Panc1 (cell line): ENCODE results near the gene USP6NL. TPM values are rescaled to one million over a fixed set of nuclear protein-coding genes. Genes with fewer than 3 reads are reported as not detected.

Source experiments
- ATAC-seq: fragments of 200-7000 bp; cut with Tn5 transposase; 2 replicates; pipeline ENCODE4 v1.9.1; 2020; ENCODE audit warnings: mild to moderate bottlenecking, moderate library complexity
- BruUV-seq: library from RNA; stranded (reverse); fragments of 400-500 nt; replicated peaks from 2 replicates; lab custom pipeline; 2021; lab: Mats Ljungman, UMichigan
- CTCF ChIA-PET: fragments of 300-600 bp; sonication (Branson Sonifier 250); formaldehyde crosslinking; loops from one replicate; lab custom pipeline; 2022; ENCODE audit warnings: antibody characterized with exemption; lab: Charles Lee
- POLR2A ChIA-PET: fragments of 300-600 bp; sonication (Branson Sonifier 250); formaldehyde crosslinking; loops from one replicate; lab custom pipeline; 2022; ENCODE audit warnings: antibody characterized with exemption; lab: Charles Lee
- DNase-seq: peaks from one replicate; pipeline ENCODE4 v3.0.0-alpha.2; 2010; ENCODE audit warnings: low read depth, low spot score
- H3K27ac ChIP-seq: 2 replicates; pipeline ENCODE4 v1.5.1; 2011; ENCODE audit warnings: mild to moderate bottlenecking, low read length, inconsistent platforms
- H3K27me3 ChIP-seq: fragments of 200-500 bp; sonication (Bioruptor generic); 2 replicates; pipeline ENCODE4 v1.6.0; 2014; ENCODE audit warnings: low read length, inconsistent platforms; ENCODE audit not compliant: control insufficient read depth, insufficient read depth
- H3K36me3 ChIP-seq: fragments of 200-500 bp; sonication (Bioruptor generic); 2 replicates; pipeline ENCODE4 v1.5.1; 2014; ENCODE audit warnings: inconsistent platforms, mild to moderate bottlenecking, low read length, moderate library complexity; ENCODE audit not compliant: control insufficient read depth, insufficient read depth
- H3K4me1 ChIP-seq: 2 replicates; pipeline ENCODE4 v1.5.1; 2011; ENCODE audit warnings: inconsistent platforms, mild to moderate bottlenecking, low read length, moderate library complexity; ENCODE audit not compliant: control insufficient read depth, insufficient read depth
- H3K4me3 ChIP-seq, 2 experiments: 2 replicates each; pipeline ENCODE4 v1.5.1; 2011 to 2012; ENCODE audit warnings: low read depth in 2 of 2, low read length in 2 of 2, mild to moderate bottlenecking in 2 of 2, inconsistent platforms in 1 of 2, moderate library complexity in 1 of 2
- H3K9me3 ChIP-seq: fragments of 200-500 bp; sonication (Bioruptor generic); 2 replicates; pipeline ENCODE4 v1.5.1; 2014; ENCODE audit warnings: low read depth, mild to moderate bottlenecking, inconsistent platforms, low read length, moderate library complexity; ENCODE audit not compliant: control insufficient read depth, insufficient read depth
- POLR2AphosphoS5 ChIP-seq: IDR thresholded peaks from 2 replicates; pipeline ENCODE4 v1.6.1; 2012; ENCODE audit warnings: mild to moderate bottlenecking, low read depth, low read length, moderate library complexity
- SIN3A ChIP-seq: IDR thresholded peaks from 2 replicates; pipeline ENCODE4 v1.6.1; 2012; ENCODE audit warnings: low read depth, mild to moderate bottlenecking, low read length, moderate library complexity, borderline replicate concordance; ENCODE audit not compliant: insufficient read depth
- TCF7L2 ChIP-seq: IDR thresholded peaks from 2 replicates; pipeline ENCODE4 v1.6.1; 2011; ENCODE audit warnings: mild to moderate bottlenecking, low read depth, low read length, inconsistent platforms
- in situ Hi-C: cut with HindIII; loops from 2 replicates; pipeline ENCODE4 v1.10.0; 2016; ENCODE audit warnings: low sequenced_read_pairs, low pct_unique_long_range_greater_than_20kb
- intact Hi-C: fragments of 100-400 bp; cut with micrococcal nuclease; formaldehyde crosslinking; loops from one replicate; pipeline ENCODE4 v1.10.0; 2022; ENCODE audit not compliant: unreplicated experiment
- total RNA-seq: library from RNA; stranded (reverse); gene quantifications from one replicate; pipeline ENCODE4 v1.2.1, GENCODE V29; 2021; ENCODE audit not compliant: unreplicated experiment
- TF ChIP-seq, protein P1 (sequence below): fragments of 450-650 bp; IDR thresholded peaks from 2 replicates; pipeline ENCODE4 v1.5.1; 2017; ENCODE audit warnings: mild to moderate bottlenecking
- TF ChIP-seq, protein P2 (sequence below), 2 experiments: IDR thresholded peaks; 2 replicates each; pipeline ENCODE4 v1.6.1; 2011 to 2012; ENCODE audit warnings: low read depth in 2 of 2, control low read depth in 1 of 2, low read length in 1 of 2, mild to moderate bottlenecking in 1 of 2, moderate library complexity in 1 of 2; ENCODE audit not compliant: insufficient read depth in 1 of 2

The USP6NL gene
- total RNA-seq, 1 experiment from 2014 or later = 13.9 TPM

GRCh38 chr10:11483201-11484148 is 128.0 kb downstream of the USP6NL start:
- H3K27me3 ChIP-seq = no peaks in the 10 kb centered on the region
- H3K27ac ChIP-seq = no peak overlapping the region
- no TSS peak for BruUV-seq
- H3K4me3 ChIP-seq = no peak overlapping the region
- DNase-seq = no peak
- intact Hi-C loops (no loop called here), in situ Hi-C loops (no loop called here)
- ChIA-PET CTCF (no interaction called here), POLR2A (no interaction called here)
- no peaks in the 10 kb centered on the region for H3K9me3 ChIP-seq
- H3K4me1 ChIP-seq = no peaks in the 10 kb centered on the region
- no peak for TF ChIP-seq TCF7L2
- TF ChIP-seq, protein P1, sequence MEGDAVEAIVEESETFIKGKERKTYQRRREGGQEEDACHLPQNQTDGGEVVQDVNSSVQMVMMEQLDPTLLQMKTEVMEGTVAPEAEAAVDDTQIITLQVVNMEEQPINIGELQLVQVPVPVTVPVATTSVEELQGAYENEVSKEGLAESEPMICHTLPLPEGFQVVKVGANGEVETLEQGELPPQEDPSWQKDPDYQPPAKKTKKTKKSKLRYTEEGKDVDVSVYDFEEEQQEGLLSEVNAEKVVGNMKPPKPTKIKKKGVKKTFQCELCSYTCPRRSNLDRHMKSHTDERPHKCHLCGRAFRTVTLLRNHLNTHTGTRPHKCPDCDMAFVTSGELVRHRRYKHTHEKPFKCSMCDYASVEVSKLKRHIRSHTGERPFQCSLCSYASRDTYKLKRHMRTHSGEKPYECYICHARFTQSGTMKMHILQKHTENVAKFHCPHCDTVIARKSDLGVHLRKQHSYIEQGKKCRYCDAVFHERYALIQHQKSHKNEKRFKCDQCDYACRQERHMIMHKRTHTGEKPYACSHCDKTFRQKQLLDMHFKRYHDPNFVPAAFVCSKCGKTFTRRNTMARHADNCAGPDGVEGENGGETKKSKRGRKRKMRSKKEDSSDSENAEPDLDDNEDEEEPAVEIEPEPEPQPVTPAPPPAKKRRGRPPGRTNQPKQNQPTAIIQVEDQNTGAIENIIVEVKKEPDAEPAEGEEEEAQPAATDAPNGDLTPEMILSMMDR = no peak
- no peak for TF ChIP-seq SIN3A
- TF ChIP-seq, protein P2, sequence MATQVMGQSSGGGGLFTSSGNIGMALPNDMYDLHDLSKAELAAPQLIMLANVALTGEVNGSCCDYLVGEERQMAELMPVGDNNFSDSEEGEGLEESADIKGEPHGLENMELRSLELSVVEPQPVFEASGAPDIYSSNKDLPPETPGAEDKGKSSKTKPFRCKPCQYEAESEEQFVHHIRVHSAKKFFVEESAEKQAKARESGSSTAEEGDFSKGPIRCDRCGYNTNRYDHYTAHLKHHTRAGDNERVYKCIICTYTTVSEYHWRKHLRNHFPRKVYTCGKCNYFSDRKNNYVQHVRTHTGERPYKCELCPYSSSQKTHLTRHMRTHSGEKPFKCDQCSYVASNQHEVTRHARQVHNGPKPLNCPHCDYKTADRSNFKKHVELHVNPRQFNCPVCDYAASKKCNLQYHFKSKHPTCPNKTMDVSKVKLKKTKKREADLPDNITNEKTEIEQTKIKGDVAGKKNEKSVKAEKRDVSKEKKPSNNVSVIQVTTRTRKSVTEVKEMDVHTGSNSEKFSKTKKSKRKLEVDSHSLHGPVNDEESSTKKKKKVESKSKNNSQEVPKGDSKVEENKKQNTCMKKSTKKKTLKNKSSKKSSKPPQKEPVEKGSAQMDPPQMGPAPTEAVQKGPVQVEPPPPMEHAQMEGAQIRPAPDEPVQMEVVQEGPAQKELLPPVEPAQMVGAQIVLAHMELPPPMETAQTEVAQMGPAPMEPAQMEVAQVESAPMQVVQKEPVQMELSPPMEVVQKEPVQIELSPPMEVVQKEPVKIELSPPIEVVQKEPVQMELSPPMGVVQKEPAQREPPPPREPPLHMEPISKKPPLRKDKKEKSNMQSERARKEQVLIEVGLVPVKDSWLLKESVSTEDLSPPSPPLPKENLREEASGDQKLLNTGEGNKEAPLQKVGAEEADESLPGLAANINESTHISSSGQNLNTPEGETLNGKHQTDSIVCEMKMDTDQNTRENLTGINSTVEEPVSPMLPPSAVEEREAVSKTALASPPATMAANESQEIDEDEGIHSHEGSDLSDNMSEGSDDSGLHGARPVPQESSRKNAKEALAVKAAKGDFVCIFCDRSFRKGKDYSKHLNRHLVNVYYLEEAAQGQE (IDR thresholded peaks at IDR 0.05; ENCODE audit: insufficient read depth in 1 of 2, low read depth in 2 of 2, low read length in 1 of 2) = no peak
- TF ChIP-seq POLR2AphosphoS5 = no peak
- ATAC-seq = no peak
- peaks cover 1% of the 10 kb centered on the region; the same call in 1 of the 2 replicates for H3K36me3 ChIP-seq

- no TSS peak for BruUV-seq
- CTCF ChIA-PET = no interaction called here
Measured at GRCh38 chr10:11482306-11482705, 129.1 kb downstream of the USP6NL start.

More at GRCh38 chr10:11482306-11482705, 129.1 kb downstream of the USP6NL start:
- POLR2A ChIA-PET = no interaction called here
- Histone ChIP-seq H3K27me3 (no peaks in the 10 kb centered on the region), H3K9me3 (no peaks in the 10 kb centered on the region), H3K4me1 (no peaks in the 10 kb centered on the region), H3K4me3 (no peak overlapping the region), H3K27ac (no peak overlapping the region), H3K36me3 (no peaks in the 10 kb centered on the region; the same call in 1 of the 2 replicates)
- intact Hi-C loops (no loop called here), in situ Hi-C loops (no loop called here)
- TF ChIP-seq, protein P1 = no peak
- TF ChIP-seq POLR2AphosphoS5 = no peak
- no peak for TF ChIP-seq SIN3A
- TF ChIP-seq TCF7L2 = no peak
- TF ChIP-seq, protein P2 (IDR thresholded peaks at IDR 0.05; ENCODE audit: insufficient read depth in 1 of 2, low read depth in 2 of 2, low read length in 1 of 2) = no peak
- ATAC-seq (no peak), DNase-seq (no peak)
